Esophagus muscularis mucosa (tissue), 4 donors: ENCODE results near the gene PLEKHH1. TPM values are rescaled to one million over a fixed set of nuclear protein-coding genes. Genes with fewer than 3 reads are reported as not detected.

ENCODE experiments used
- DNase-seq: peaks from one replicate; pipeline ENCODE4 v3.0.0-alpha.2; 2017; ENCODE audit errors: extremely low spot score
- H3K27ac ChIP-seq, 4 donors: fragments of 200-600 bp; sonication (generic); replicated peaks in 1 of 4; 1 replicate in 3 of 4; 2 replicates in 1 of 4; pipeline ENCODE4 v1.5.1; 2016 to 2019; ENCODE audit warnings: mild to moderate bottlenecking in 1 of 4
- H3K27me3 ChIP-seq, 4 donors: fragments of 200-600 bp; sonication (generic); one replicate each; pipeline versions ENCODE4 v1.5.1 to v1.6.0; 2016 to 2019
- H3K36me3 ChIP-seq, 4 donors: fragments of 200-600 bp; sonication (generic); one replicate each; pipeline ENCODE4 v1.5.1; 2016 to 2019
- H3K4me1 ChIP-seq, 4 donors: fragments of 200-600 bp; sonication (generic); one replicate each; pipeline ENCODE4 v1.5.1; 2016 to 2019
- H3K4me3 ChIP-seq, 4 donors: fragments of 200-600 bp; sonication (generic); 1 replicate in 2 of 4; 2 replicates in 2 of 4; pipeline ENCODE4 v1.5.1; 2016 to 2019; ENCODE audit warnings: mild to moderate bottlenecking in 4 of 4, moderate library complexity in 1 of 4
- H3K9me3 ChIP-seq, 4 donors: fragments of 200-600 bp; sonication (generic); 1 replicate in 3 of 4; 2 replicates in 1 of 4; pipeline ENCODE4 v1.5.1; 2016 to 2019
- EP300 ChIP-seq: sonication (generic); formaldehyde crosslinking; IDR thresholded peaks from one replicate; pipeline ENCODE4 v1.6.1; 2017; ENCODE audit warnings: antibody characterized with exemption
- POLR2A ChIP-seq: fragments of 450-650 bp; IDR thresholded peaks from one replicate; pipeline ENCODE4 v1.6.1; 2017; ENCODE audit warnings: antibody characterized with exemption, moderate library complexity, mild to moderate bottlenecking, low read depth
- POLR2AphosphoS5 ChIP-seq, 2 donors: sonication (generic); formaldehyde crosslinking; IDR thresholded peaks; one replicate each; pipeline ENCODE4 v1.6.1; 2017; ENCODE audit warnings: antibody characterized with exemption in 2 of 2
- WGBS: methylation state at CpG from one replicate; pipeline ENCODE4 v1.1.5; 2018; 5-methylcytosine and 5-hydroxymethylcytosine counted together
- intact Hi-C: fragments of 100-400 bp; cut with DNase I; formaldehyde crosslinking; loops from one replicate; pipeline ENCODE4 v1.15.1; 2023
- total RNA-seq, 4 donors: library from RNA; depleted of rRNA; stranded (reverse); fragments of >200 nt; gene quantifications; one replicate each; pipeline versions ENCODE4 v1.1.0 to v1.2.1, GENCODE V29; 2016
- TF ChIP-seq, protein P1 (sequence below), 3 experiments: fragments of 200-600 bp in 2 of 3; fragments of 450-650 bp in 1 of 3; sonication (generic) in 2 of 3; IDR thresholded peaks; one replicate each; pipeline ENCODE4 v1.5.1; 2017 to 2019; ENCODE audit warnings: antibody characterized with exemption in 3 of 3, mild to moderate bottlenecking in 2 of 3, moderate library complexity in 1 of 3

The PLEKHH1 gene
- total RNA-seq, 4 donors from 2014 or later = 1.7 to 3.8 (median 2.4) TPM

DNA sequence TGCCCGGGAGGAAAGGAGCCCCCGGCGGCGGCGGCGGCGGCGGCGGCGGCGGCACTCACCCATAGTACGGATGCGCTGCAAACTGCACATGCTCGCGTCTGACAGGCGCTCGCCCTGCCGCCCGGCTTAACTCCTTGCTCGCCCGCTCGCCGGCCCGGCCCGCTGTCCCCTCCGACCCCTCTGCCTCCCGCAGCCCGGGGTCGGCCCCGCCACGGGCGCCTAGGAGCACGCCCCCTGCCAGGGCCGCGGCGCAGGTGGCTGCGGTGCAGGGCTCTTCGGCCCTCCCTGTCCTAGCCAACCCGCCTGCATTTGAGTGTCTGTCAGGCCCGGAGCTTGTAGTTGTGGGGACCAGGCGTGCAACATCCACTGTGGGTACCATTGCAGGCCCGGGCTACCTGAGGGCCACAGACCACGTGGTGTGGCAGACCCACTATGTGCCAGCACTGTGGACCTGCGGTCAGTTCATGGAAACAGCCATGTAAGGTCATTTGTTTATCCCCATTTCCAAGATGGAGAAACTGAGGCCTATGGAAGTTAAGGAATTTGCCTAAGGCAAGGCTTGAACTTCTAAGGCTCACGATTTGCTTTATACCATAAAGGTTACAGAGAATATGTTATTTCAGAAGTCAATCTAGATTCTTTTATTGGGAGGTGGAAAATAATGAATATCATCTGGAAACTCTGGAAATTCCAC is 17.6 kb upstream of the PLEKHH1 start:
- Histone ChIP-seq H3K9me3 (no peaks in the 10 kb centered on the region), H3K4me1 (peaks cover 13 to 26% (median 21%) of the 10 kb centered on the region in 4 donors), H3K27ac (peak overlapping the region in 3 of 4 donors; percentile 68 to 79 (median 69)), H3K4me3 (peak overlapping the region; percentile 76 to 100 (median 93)), H3K27me3 (peaks cover 0 to 5% (median 0%) of the 10 kb centered on the region in 4 donors), H3K36me3 (no peaks in the 10 kb centered on the region)
- intact Hi-C loops = no loop called here
- DNase-seq = no peak
- TF ChIP-seq POLR2AphosphoS5 (IDR thresholded peaks at IDR 0.05) (no peak), EP300 (no peak), POLR2A (no peak)
- TF ChIP-seq, protein P1, sequence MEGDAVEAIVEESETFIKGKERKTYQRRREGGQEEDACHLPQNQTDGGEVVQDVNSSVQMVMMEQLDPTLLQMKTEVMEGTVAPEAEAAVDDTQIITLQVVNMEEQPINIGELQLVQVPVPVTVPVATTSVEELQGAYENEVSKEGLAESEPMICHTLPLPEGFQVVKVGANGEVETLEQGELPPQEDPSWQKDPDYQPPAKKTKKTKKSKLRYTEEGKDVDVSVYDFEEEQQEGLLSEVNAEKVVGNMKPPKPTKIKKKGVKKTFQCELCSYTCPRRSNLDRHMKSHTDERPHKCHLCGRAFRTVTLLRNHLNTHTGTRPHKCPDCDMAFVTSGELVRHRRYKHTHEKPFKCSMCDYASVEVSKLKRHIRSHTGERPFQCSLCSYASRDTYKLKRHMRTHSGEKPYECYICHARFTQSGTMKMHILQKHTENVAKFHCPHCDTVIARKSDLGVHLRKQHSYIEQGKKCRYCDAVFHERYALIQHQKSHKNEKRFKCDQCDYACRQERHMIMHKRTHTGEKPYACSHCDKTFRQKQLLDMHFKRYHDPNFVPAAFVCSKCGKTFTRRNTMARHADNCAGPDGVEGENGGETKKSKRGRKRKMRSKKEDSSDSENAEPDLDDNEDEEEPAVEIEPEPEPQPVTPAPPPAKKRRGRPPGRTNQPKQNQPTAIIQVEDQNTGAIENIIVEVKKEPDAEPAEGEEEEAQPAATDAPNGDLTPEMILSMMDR (IDR thresholded peaks at IDR 0.05) = no peak
- whole genome bisulfite sequencing = 8% methylated on average over 11 of the region's 45 CpGs

DNA sequence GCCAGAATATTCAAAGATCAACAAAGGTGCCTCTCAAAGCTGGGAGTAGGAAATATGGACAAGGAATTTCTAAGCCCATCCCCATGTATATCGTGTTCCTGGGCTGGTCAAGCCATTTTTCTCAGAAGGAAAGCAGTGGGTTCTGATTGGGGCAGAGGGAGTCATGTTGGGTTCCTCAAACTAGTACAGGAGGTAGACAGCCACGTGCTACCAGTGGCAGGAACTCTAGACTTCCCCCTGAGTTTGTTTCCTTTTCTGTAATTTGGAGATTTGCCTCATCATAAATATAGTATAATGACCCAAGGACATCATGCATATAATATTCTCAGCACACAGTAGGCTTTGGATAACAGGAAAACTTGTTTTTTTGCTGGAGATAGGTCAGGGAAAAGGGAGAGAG is 16.4 kb upstream of the PLEKHH1 start:
- no peak for DNase-seq
- Histone ChIP-seq H3K27ac (no peak overlapping the region), H3K9me3 (no peaks in the 10 kb centered on the region), H3K27me3 (peaks cover 0 to 5% (median 0%) of the 10 kb centered on the region in 4 donors), H3K36me3 (no peaks in the 10 kb centered on the region), H3K4me3 (no peak overlapping the region), H3K4me1 (peaks cover 13 to 26% (median 21%) of the 10 kb centered on the region in 4 donors)
- intact Hi-C loops = no loop called here
- TF ChIP-seq, protein P1 (IDR thresholded peaks at IDR 0.05) = no peak
- TF ChIP-seq POLR2A (no peak), EP300 (no peak), POLR2AphosphoS5 (IDR thresholded peaks at IDR 0.05) (no peak)
- WGBS = 23% methylated on average over 2 of the region's 2 CpGs

DNA sequence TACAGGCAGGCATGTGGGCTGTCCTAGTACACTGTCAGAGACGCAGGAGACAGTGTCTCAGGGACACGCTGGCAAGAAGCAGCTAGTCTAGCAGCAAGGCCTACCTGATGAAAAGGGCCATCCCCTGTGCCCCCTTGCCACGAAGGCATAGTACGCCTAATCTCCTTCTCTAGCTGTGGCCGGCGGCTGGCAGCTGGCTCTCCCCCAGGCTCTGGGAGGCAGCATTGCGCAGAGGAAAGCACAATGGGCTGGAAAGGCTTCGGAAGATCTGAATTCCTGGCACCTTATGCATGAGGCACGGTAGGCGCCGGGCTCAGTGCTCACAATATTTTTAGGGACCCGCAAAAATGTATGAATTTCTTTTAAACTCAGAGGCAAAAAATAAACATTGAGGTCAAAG is 16.0 kb upstream of the PLEKHH1 start:
- 39% methylated on average over 12 of the region's 12 CpGs for WGBS

GRCh38 chr14:67519406-67519805 is 13.7 kb upstream of the PLEKHH1 start:
- Histone ChIP-seq H3K36me3 (no peaks in the 10 kb centered on the region), H3K4me1 (peaks cover 7 to 20% (median 14%) of the 10 kb centered on the region in 4 donors), H3K27ac (no peak overlapping the region), H3K4me3 (no peak overlapping the region), H3K9me3 (no peaks in the 10 kb centered on the region), H3K27me3 (peaks cover 0 to 31% (median 0%) of the 10 kb centered on the region in 4 donors)
- TF ChIP-seq EP300 (no peak), POLR2AphosphoS5 (IDR thresholded peaks at IDR 0.05) (no peak), POLR2A (no peak)
- TF ChIP-seq, protein P1 (IDR thresholded peaks at IDR 0.05) = no peak
- WGBS = 86% methylated on average over 5 of the region's 5 CpGs
- intact Hi-C loops = no loop called here
- DNase-seq = no peak

More for the DNA sequence above, 16.0 kb upstream of the PLEKHH1 start:
- H3K27ac ChIP-seq = no peak overlapping the region
- no peaks in the 10 kb centered on the region for H3K9me3 ChIP-seq
- peaks cover 0 to 8% (median 0%) of the 10 kb centered on the region in 4 donors for H3K27me3 ChIP-seq
- intact Hi-C loops = no loop called here
- TF ChIP-seq, protein P1 (IDR thresholded peaks at IDR 0.05) = peak in 2 of 3 experiments; percentile 19 to 22
- no peak for TF ChIP-seq POLR2AphosphoS5 (IDR thresholded peaks at IDR 0.05)
- TF ChIP-seq EP300 = no peak
- no peak for TF ChIP-seq POLR2A
- DNase-seq = no peak
- peaks cover 13 to 26% (median 21%) of the 10 kb centered on the region in 4 donors for H3K4me1 ChIP-seq
- no peaks in the 10 kb centered on the region for H3K36me3 ChIP-seq
- no peak overlapping the region for H3K4me3 ChIP-seq
